Adrenal gland (tissue), 5 donors: ENCODE results near the gene NPFFR1.

Experiments
- CTCF ChIP-seq, 6 experiments: fragments of 450-650 bp in 4 of 6; fragments of 200-600 bp in 2 of 6; sonication (generic) in 1 of 6; IDR thresholded peaks; 1 replicate in 5 of 6; 2 replicates in 1 of 6; pipeline versions ENCODE4 v1.5.1 to v1.8.0; 2016 to 2021; ENCODE audit warnings: antibody characterized with exemption in 6 of 6, mild to moderate bottlenecking in 2 of 6, moderate library complexity in 1 of 6
- POLR2A ChIP-seq, 2 donors: fragments of 450-650 bp; IDR thresholded peaks; one replicate each; pipeline ENCODE4 v1.6.1; 2017; ENCODE audit warnings: antibody characterized with exemption in 2 of 2, mild to moderate bottlenecking in 2 of 2, moderate library complexity in 1 of 2
- donor health status: DM: no; HTN: no; CAD: no.

GRCh38 chr10:70297224-70297623 is 13.4 kb upstream of the NPFFR1 start:
- TF ChIP-seq CTCF (IDR thresholded peaks at IDR 0.05) (no peak), POLR2A (IDR thresholded peaks at IDR 0.05) (no peak)
